Stimulated activated CD4-positive, alpha-beta T cell treated with anti-CD3 and anti-CD28 coated beads, Interleukin-12 subunit alpha, Interleukin-12 subunit beta, amount 100 ng/mL, for 24 hours (primary cell): ENCODE measurements around the gene MMP3.

Source experiments
- DNase-seq, 2 experiments: peaks; one replicate each; pipeline ENCODE4 v3.0.0-alpha.2; 2020; ENCODE audit warnings: low read depth in 2 of 2

The MMP3 gene

GRCh38 chr11:102791271-102792036 lies 52.0 kb downstream of the MMP3 start:
- DNase-seq = no peak

- no peak for DNase-seq
Observed at GRCh38 chr11:102788334-102788995, 54.9 kb downstream of the MMP3 start.
